ENCODE results near the gene TPGS2.
A peak's percentile ranks its signal among the peaks of the same experiment; 100 is the strongest.
"Not testable (repeated sequence)": the region's sequence is repeated elsewhere in the genome, so short reads cannot be mapped to it uniquely, and the experiment has no call there.

TPGS2 gene, protein sequence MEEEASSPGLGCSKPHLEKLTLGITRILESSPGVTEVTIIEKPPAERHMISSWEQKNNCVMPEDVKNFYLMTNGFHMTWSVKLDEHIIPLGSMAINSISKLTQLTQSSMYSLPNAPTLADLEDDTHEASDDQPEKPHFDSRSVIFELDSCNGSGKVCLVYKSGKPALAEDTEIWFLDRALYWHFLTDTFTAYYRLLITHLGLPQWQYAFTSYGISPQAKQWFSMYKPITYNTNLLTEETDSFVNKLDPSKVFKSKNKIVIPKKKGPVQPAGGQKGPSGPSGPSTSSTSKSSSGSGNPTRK

DNA sequence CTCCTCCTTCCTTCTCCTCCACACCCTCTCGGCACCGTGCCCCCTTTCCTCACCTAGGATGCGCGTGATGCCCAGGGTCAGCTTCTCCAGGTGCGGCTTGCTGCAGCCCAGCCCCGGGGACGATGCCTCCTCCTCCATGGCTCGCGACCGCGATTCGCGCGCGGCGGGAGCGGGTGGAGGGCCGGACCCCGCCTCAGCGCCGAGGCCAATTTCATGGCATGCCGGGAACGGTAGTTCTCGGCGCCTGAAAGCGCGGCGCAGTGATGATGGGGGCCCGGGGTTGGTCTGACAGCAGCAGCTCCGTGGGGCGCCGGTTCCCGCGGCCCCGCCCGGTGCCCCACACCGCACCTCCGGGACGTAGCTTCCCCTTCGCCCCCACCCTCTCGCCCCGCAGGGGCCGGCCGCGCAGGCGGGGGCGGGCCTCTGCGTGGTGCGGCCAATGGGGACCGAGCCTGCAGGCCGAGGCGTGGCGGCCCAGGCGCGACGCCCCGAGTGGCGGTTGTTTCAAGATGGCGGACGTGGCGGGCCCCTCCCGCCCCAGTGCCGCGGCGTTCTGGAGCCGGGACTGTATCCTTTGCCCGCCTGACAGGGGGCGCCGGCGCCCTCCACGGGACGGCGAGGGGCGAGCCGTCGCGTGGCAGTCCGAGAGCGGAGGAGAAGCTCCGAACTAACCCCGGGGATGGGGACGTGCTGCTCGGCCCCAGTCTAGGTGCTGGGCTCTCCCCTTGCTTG lies at the start of gene TPGS2, which contains the start of gene KIAA1328:
TPGS2 (minus strand) TSS at position 373 of the 732 bp plus-strand sequence; CDS start at position 138, 235 bp downstream.
KIAA1328 (plus strand) TSS at position 498 of the 732 bp plus-strand sequence; CDS start at position 510, 12 bp downstream.
- H3K4me3 ChIP-seq (ENCODE audit: low read depth, low read length): peak within 1 kb of the TSS; percentile 99
- TF ChIP-seq, protein P1, sequence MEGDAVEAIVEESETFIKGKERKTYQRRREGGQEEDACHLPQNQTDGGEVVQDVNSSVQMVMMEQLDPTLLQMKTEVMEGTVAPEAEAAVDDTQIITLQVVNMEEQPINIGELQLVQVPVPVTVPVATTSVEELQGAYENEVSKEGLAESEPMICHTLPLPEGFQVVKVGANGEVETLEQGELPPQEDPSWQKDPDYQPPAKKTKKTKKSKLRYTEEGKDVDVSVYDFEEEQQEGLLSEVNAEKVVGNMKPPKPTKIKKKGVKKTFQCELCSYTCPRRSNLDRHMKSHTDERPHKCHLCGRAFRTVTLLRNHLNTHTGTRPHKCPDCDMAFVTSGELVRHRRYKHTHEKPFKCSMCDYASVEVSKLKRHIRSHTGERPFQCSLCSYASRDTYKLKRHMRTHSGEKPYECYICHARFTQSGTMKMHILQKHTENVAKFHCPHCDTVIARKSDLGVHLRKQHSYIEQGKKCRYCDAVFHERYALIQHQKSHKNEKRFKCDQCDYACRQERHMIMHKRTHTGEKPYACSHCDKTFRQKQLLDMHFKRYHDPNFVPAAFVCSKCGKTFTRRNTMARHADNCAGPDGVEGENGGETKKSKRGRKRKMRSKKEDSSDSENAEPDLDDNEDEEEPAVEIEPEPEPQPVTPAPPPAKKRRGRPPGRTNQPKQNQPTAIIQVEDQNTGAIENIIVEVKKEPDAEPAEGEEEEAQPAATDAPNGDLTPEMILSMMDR (IDR thresholded peaks at IDR 0.05; ENCODE audit: low read depth, low read length, missing control alignments): peak; percentile 44
- DNase-seq (ENCODE audit: low read depth): peak; percentile 52

DNA sequence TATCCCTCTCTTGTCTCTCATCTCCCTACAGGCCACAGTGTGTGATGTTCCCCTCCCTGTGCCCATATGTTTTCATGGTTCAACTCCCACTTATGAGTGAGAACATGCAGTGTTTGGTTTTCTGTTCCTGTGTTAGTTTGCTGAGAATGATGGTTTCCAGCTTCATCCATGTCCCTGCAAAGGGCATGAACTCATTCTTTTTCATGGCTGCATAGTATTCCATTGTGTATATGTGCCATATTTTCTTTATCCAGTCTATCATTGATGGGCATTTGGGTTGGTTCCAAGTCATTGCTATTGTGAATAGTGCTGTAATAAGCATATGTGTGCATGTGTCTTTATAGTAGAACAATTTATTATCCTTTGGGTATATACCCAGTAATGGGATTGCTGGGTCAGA lies 45.0 kb upstream of the TPGS2 start:
- not testable (repeated sequence) for DNase-seq (ENCODE audit: low read depth); H3K4me3 ChIP-seq (ENCODE audit: low read depth, low read length)

DNA sequence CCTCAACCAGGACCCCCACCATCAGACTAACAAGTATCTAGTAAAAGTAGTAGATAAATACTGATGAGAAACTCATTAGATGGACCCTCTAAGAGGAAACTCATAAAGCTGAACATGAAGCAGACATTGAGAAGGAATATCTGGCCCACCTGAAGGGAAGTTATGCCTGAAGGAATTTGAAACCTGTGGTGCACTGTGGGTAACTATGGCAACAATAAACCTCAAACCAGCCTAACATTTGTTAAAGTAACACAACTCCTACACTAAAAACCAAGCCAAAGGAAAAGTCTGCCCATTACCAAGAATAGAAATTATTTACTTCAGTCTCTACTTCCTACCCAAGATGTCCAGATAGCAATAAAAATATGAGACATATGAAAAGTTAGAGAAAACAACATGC lies 43.5 kb upstream of the TPGS2 start:
- no peak overlapping the region for H3K4me3 ChIP-seq (ENCODE audit: low read depth, low read length)
- DNase-seq (ENCODE audit: low read depth): no peak
- TF ChIP-seq, protein P1 (IDR thresholded peaks at IDR 0.05; ENCODE audit: low read depth, low read length, missing control alignments): no peak

DNA sequence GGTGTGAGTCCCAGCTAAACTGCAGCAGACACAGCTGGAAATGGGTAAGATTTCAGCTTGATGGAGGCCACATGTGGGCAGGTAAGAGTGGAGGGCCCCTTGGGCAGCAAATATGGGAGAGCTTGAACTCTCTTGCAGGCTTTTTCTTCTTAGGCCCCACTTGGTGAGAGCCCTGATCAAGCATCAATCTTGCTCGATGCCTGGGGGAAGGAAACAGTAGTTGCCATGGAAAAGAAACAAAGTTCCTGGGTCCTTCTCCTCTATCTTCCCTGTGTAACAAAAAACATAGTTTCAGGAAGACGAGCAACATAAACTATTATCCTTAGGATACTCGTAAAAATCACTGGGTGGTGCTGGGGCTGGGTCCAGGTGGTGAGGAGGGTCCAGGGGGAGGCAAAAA lies 43.0 kb upstream of the TPGS2 start:
- H3K4me3 ChIP-seq (ENCODE audit: low read depth, low read length): no peak overlapping the region
- TF ChIP-seq, protein P1 (IDR thresholded peaks at IDR 0.05; ENCODE audit: low read depth, low read length, missing control alignments): no peak
- DNase-seq (ENCODE audit: low read depth): no peak

DNA sequence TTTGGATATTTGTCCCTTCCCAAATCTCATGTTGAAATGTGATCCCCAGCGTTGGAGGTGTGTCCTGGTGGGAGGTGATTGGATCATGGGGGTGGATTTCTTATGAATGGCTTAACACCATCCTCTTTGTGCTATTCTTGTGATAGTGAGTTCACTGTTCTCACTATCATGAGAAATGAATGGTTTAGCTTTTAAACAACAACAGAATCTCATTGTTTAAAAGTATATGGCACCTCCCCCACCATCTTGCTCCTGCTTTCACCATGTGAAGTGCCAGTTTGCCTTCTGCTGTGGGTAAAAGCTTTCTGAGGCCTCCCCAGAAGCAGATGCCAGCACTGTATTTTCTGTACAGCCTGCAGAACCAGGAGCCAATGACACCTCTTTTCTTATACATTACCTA lies 38.3 kb upstream of the TPGS2 start:
- TF ChIP-seq, protein P1 (IDR thresholded peaks at IDR 0.05; ENCODE audit: low read depth, low read length, missing control alignments): no peak
- no peak overlapping the region for H3K4me3 ChIP-seq (ENCODE audit: low read depth, low read length)
- no peak for DNase-seq (ENCODE audit: low read depth)

DNA sequence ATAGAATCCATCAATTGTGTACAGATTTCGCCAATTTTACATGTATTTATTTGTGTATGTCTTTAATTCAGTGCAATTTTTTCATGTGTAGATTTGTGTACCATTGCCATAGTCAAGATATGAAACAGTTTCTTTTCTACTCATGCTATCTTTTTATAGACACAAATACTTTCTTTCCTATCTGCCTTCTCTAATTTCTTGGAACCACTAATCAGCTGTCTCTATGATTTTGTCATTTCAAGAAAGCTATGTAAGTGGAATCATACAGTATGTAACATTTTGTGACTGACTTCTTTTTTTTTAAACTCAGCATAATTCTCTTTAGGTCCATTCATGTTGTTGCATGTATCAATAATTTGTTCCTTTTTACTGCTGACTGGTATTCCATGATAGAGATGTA lies 33.4 kb upstream of the TPGS2 start:
- TF ChIP-seq, protein P1 (IDR thresholded peaks at IDR 0.05; ENCODE audit: low read depth, low read length, missing control alignments): no peak
- no peak for DNase-seq (ENCODE audit: low read depth)
- no peak overlapping the region for H3K4me3 ChIP-seq (ENCODE audit: low read depth, low read length)

DNA sequence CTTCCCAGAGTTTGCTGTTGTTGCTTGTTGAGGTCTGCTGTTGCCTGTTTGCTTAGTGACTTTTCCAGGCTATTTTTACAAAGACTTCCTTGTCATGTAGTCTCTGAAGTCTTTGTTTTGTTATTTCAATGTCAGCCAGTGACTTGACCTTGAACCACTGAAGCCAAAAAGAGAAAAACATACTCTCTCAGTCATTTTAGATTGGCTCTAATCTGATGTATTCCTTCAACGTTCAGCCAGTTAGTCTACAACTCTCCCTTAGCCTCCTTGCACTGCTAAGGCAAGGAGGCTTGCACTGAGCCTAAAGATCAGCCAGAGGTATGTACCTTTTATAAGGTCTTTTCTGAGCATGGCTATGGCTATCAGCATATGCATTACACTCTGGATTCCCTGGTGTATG lies 28.0 kb upstream of the TPGS2 start:
- TF ChIP-seq, protein P1 (IDR thresholded peaks at IDR 0.05; ENCODE audit: low read depth, low read length, missing control alignments): no peak
- no peak for DNase-seq (ENCODE audit: low read depth)
- no peak overlapping the region for H3K4me3 ChIP-seq (ENCODE audit: low read depth, low read length)

Data from GM12864 (cell line).